Coronary artery (tissue), 2 donors: ENCODE results near the gene PSTK.

ENCODE experiments used
- DNase-seq: peaks from one replicate; pipeline ENCODE4 v3.0.0-alpha.2; 2017; ENCODE audit warnings: low spot score
- H3K27ac ChIP-seq, 2 donors: fragments of 200-600 bp; sonication (generic); one replicate each; pipeline ENCODE4 v1.5.1; 2016 to 2019
- H3K4me3 ChIP-seq: fragments of 200-600 bp; sonication (generic); 2 replicates; pipeline ENCODE4 v1.5.1; 2016; ENCODE audit warnings: mild to moderate bottlenecking, moderate library complexity
- TF ChIP-seq, protein P1 (sequence below): fragments of 200-600 bp; sonication (generic); IDR thresholded peaks from one replicate; pipeline ENCODE4 v1.5.1; 2019; ENCODE audit warnings: antibody characterized with exemption

The PSTK gene

DNA sequence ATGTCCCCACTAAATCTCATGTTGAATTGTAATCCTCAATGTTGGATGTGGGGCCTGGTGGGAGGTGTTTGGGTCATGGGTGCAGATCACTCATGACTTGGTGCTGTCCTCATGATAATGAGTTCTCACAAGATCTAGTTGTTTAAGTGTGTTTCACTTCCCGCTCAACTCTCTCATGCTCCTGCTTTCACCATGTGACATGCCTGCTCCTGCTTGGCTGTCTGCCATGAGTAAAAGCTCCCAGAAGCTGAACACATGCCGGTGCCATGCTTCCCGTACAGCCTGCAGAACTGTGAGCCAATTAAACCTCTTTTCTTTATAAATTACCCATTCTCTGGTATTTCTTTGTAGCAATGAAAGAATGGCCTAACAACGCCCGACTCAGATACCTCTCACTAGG lies 6.2 kb upstream of the PSTK start:
- Histone ChIP-seq H3K4me3 (no peak overlapping the region), H3K27ac (no peak overlapping the region)
- DNase-seq, result no peak
- TF ChIP-seq, protein P1, sequence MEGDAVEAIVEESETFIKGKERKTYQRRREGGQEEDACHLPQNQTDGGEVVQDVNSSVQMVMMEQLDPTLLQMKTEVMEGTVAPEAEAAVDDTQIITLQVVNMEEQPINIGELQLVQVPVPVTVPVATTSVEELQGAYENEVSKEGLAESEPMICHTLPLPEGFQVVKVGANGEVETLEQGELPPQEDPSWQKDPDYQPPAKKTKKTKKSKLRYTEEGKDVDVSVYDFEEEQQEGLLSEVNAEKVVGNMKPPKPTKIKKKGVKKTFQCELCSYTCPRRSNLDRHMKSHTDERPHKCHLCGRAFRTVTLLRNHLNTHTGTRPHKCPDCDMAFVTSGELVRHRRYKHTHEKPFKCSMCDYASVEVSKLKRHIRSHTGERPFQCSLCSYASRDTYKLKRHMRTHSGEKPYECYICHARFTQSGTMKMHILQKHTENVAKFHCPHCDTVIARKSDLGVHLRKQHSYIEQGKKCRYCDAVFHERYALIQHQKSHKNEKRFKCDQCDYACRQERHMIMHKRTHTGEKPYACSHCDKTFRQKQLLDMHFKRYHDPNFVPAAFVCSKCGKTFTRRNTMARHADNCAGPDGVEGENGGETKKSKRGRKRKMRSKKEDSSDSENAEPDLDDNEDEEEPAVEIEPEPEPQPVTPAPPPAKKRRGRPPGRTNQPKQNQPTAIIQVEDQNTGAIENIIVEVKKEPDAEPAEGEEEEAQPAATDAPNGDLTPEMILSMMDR, result no peak

DNA sequence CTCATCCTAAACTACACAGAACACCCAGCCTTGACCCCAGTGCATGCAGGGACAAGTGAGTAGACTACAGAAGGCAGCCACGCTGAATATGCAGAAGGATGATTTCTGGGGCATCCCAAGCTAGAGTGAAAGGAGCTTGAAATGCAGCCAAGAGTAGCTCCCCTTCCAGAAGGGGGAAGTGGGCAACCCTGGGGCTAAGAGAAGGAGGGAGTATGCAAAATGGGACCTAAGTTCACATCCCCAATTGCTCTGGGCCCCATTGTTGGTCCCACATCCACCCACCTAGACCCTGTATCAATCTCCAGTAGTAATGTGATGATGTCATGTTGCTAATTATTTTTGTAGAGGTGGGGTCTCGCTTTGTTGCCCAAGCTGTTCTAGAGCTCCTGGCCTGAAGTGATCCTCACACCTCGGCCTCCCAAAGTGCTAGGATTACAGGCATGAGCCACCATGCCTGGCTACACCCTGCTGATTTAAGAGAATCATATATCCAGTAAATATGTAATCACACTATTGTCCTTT lies 5.6 kb upstream of the PSTK start:
- DNase-seq, result no peak
- H3K27ac ChIP-seq, result no peak overlapping the region
- TF ChIP-seq, protein P1, result no peak
- no peak overlapping the region for H3K4me3 ChIP-seq

DNA sequence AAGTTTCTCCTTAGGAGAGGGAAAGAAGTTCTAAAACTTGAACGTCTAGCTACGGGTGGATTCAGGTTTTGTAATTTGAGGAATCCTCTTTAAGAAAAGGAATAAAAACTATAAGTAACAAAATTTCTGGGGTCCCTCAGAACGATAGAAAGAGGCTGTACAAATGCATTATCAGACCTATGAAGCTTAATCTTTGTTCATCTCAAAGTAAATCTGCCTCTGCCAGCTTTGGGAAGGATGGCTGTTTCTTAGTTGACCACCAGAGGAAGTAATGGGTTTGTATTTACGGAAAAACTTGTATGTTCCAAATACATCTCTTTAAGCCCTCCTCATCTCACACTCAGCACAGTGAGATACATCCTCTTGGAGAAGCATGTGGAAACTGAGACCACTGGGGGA lies 864 bp downstream of the PSTK start:
- Histone ChIP-seq H3K27ac (peak overlapping the region in 1 of 2 donors; percentile 93), H3K4me3 (peak overlapping the region; percentile 82)
- no peak for DNase-seq
- TF ChIP-seq, protein P1, result no peak

GRCh38 chr10:122983898-122984297 lies 3.7 kb downstream of the PSTK start:
- Histone ChIP-seq H3K27ac (no peak overlapping the region), H3K4me3 (no peak overlapping the region)
- TF ChIP-seq, protein P1, result no peak
- no peak for DNase-seq

DNA sequence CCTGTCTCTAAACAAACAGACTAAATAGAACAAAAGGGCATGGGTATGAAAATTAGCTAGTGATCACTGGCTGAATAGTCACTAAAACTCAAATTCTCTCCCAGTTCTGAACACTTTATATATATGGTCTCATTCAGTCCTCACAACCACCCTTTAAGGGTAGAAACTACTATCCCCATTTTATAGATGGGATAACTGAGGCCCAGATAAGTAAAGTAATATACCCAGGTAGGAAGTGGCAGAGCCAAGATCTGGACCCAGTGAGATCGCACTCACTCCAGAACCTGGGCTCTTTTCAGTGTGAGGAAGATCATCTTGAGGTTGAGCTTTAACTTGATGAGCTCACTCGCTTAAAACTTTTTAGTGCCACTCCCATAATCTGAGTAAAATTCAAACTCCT lies 4.5 kb downstream of the PSTK start:
- Histone ChIP-seq H3K4me3 (no peak overlapping the region), H3K27ac (no peak overlapping the region)
- no peak for DNase-seq
- TF ChIP-seq, protein P1, result no peak

GRCh38 chr10:122986335-122986734 lies 6.1 kb downstream of the PSTK start:
- Histone ChIP-seq H3K4me3 (no peak overlapping the region), H3K27ac (no peak overlapping the region)
- TF ChIP-seq, protein P1, result no peak
- DNase-seq, result no peak

DNA sequence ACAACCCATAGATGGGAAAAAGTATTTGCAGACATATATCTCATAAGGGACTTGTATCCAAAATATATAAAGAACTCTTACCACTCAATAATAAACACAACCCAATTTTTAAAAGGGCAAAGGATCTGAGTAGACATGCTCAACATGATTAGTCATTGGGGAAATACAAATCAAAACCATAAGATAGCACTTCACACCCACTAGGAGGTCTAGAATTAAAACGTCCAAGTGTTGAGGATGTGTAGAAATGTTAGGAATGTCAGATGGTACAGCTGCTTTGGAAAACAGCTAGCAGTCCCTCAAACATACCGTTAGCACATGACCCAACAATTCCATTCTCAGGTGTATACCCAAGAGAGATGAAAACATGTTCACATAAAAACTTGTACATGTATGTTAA lies 8.3 kb downstream of the PSTK start:
- H3K27ac ChIP-seq, result no peak overlapping the region
- no peak for DNase-seq
- TF ChIP-seq, protein P1, result no peak
- H3K4me3 ChIP-seq, result no peak overlapping the region
